Stimulated activated CD4-positive, alpha-beta T cell treated with anti-CD3 and anti-CD28 coated beads, Interleukin-1b, Interleukin-23, amount 100 ng/mL, for 48 hours (primary cell): ENCODE data around the gene DZIP1.
A peak's percentile ranks its signal among the peaks of the same experiment; 100 is the strongest.
"Not testable (repeated sequence)": the region's sequence is repeated elsewhere in the genome, so short reads cannot be mapped to it uniquely, and the experiment has no call there.

Source experiments
- DNase-seq: peaks from one replicate; pipeline ENCODE4 v3.0.0-alpha.2; 2020

Gene DZIP1, protein sequence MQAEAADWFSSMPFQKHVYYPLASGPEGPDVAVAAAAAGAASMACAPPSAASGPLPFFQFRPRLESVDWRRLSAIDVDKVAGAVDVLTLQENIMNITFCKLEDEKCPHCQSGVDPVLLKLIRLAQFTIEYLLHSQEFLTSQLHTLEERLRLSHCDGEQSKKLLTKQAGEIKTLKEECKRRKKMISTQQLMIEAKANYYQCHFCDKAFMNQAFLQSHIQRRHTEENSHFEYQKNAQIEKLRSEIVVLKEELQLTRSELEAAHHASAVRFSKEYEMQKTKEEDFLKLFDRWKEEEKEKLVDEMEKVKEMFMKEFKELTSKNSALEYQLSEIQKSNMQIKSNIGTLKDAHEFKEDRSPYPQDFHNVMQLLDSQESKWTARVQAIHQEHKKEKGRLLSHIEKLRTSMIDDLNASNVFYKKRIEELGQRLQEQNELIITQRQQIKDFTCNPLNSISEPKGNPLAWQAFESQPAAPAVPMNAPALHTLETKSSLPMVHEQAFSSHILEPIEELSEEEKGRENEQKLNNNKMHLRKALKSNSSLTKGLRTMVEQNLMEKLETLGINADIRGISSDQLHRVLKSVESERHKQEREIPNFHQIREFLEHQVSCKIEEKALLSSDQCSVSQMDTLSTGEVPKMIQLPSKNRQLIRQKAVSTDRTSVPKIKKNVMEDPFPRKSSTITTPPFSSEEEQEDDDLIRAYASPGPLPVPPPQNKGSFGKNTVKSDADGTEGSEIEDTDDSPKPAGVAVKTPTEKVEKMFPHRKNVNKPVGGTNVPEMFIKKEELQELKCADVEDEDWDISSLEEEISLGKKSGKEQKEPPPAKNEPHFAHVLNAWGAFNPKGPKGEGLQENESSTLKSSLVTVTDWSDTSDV

DNA sequence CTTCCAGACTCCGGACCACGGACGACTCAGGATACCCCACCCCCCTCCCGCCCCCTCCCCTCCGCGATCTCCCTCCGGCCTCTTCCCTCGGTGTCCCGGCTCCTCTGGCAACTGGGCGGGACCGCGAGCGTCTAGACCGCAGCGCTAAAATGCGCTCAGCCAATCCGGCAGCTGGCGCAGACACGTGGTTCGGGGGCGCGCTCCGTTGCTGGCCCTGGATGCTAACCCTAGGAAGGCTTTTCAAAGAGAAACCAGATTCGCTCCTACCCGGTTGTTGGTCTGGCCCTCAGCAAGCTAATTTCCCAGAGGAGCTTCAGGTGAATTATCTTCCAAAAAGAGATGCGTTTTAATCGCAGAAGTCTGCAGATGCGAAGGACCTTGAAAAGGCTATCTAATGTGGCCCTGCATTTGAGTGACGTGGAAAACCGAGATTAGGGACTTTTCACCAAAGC, at the start of gene DZIP1:
Gene DZIP1 (minus strand): TSS at position 106 of the 452 bp plus-strand sequence. CDS start 2,677 bp downstream, outside the sequence.
- no peak for DNase-seq

DNA sequence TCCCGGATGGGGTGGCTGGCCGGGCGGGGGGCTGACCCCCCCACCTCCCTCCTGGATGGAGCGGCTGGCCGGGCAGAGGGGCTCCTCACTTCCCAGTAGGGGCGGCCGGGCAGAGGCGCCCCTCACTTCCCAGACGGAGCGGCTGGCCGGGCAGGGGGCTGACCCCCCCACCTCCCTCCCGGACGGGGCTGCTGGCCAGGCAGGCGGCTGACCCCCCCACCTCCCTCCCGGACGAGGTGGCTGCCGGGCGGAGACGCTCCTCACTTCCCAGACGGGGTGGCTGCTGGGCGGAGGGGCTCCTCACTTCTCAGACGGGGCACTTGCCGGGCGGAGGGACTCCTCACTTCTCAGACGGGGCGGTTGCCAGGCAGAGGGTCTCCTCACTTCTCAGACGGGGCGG, 46.5 kb upstream of the DZIP1 start:
- not testable (repeated sequence) for DNase-seq

DNA sequence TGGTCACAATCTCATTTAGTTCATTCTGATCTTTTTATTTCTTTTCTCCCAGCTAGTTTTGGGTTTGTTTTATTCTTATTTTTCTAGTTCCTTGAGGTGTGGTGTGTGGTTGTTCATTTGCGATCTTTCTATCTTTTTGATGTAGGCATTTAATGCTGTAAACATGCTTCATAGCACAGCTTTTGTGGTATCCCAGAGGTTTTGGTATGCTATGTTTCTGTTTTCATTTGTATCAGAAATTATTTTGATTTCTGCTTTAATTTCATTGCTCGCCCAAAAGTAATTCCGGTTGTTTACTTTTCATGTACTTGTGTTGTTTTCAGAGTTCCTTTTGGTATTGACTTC, 45.0 kb upstream of the DZIP1 start:
- no peak for DNase-seq

DNA sequence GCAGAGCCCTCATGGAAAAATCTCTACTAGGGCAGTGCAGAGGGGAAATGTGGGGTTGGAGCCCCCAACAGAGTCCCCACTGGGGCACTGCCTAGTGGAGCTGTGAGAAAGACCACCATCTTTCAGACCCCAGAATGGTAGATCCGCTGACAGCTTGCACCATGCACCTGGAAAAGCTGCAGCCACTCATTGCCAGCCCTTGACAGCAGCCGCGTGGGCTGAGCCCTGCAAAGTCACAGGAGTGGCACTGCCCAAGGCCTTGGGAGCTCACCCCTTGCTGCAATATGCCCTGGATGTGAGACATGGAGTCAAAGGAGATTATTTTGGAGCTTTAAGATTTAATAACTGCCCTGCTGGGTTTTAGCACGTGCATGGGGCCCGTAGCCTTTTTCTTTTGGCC, 40.5 kb upstream of the DZIP1 start:
- not testable (repeated sequence) for DNase-seq

DNA sequence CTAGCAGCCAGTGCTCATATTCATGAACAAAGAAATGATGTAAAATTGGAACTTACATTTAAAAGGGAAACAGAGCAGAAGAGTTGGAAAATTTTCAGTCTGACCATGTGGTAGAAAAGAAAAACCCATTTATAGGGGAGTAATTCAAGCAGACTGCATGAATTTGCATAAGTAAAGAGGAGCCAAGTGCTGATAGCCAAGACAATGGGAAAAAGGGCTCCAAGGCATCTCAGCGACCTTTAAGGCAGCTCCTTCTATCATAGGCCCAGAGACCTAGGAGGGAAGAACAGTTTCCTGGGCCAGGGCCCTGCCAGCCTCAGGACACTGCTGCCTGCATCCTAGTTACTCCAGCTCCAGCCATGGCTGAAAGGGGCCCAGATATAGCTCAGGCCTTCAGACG, 39.9 kb upstream of the DZIP1 start:
- no peak for DNase-seq

DNA sequence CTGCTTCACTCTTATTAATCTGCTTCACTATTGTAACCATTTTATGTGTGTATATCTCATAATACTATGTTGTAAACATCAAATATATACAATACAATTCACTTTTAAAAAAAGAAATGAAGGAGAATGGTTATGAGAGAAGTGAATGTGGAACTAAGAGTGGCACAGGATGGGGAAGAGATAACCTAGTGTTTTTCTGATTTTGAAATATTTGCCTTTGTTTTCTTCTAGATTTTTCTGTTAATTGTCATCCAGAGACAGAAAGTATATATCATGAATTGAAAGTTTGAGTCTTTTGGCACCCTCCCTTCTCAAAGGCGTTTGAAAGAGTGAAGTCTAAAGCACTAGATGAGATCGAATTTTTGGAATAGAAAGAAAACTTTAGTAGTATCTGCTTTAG, 35.2 kb upstream of the DZIP1 start:
- no peak for DNase-seq

DNA sequence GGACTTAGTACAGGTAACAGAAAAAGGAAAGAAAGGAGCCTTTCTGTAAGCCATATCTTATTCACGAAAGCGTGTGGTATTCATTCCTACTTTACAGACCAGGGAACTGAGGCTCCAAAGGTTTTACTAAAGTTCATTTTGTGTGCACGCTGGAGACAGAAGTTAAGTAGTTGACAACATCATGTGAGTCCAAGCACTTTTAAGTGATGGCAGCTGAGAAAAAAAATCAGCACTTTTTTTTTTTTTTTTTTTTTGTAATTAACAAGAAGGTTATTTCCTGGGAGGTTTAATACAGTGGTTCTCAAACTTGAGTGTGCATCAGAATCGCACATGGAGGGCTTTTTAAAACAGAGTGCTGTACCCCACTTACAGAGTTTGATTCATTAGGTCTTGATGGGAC, 34.5 kb upstream of the DZIP1 start:
- DNase-seq = no peak

DNA sequence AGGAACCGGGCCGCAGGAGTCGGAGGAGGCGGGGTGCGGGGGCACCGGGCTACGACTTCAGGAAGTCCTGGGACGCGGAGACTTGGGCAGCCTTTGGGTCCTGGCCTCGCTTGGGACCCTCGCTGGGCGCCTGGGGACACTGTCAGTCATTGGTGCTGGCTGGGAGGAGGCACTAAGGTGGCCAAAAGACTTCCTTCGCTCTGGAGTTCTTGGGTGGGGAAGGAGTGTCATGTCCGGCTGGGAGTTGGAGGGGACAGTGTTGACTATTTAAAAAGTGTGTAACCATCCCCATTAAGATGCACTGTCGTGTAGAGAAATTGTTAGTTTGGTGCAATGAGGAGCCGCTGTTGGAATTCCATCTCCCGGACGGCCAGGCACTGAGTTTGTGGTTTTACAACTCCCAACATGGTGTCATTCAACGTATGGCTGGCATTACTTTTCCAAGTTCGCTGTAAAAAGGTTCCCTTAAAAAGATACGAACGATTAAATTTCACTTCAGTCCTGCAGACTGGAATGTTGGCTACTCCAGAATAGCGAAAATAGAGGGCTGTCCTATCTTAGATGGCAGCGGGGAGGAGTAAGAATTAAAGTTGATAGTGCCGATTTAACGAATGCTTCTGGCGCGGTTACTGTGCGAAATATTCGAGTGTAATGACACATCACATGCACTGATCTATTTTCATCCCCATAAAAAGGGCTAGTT, 33.2 kb upstream of the DZIP1 start:
- no peak for DNase-seq

DNA sequence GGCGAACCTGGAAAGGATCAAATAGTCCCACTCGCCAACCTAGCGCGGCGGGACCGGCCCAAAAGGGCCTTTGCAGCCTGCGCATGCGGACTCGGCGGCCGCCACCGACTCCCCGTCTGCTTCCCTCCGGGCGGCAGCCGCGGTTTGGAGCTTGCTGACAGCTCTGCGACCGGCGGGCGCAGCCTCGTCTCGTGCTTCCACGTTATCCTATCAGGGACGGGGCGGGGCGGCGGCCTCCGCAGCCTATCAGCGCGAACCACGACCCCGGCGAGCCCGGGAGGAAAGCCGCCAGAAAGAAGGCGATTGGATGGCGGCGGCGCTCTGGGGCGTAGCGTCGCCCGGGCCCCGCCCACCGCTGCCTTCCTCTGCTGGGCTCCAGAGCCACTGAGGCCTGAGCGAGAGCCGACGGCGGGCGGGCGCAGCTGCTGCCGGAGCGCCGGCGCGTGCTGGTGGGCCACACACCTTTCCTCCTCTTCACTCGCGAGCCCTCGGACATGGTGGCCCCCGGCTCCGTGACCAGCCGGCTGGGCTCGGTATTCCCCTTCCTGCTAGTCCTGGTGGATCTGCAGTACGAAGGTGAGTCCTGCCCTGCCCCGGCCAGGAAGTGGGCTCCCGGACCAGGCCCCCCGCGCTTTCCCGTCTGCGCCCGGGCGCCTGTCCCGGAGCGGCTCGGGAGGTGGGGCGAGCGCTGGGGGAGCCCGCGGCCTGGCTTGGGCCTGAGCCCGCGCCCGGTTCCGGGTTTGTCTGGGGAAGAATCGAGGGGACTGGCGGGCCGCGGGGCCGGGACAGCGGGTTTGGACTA, 32.5 kb upstream of the DZIP1 start, which contains the start of gene DNAJC3:
Gene DNAJC3 (plus strand): TSS at position 378 of the 802 bp plus-strand sequence. CDS start 117 bp downstream, at position 495.
- DNase-seq = peak; percentile 98

DNA sequence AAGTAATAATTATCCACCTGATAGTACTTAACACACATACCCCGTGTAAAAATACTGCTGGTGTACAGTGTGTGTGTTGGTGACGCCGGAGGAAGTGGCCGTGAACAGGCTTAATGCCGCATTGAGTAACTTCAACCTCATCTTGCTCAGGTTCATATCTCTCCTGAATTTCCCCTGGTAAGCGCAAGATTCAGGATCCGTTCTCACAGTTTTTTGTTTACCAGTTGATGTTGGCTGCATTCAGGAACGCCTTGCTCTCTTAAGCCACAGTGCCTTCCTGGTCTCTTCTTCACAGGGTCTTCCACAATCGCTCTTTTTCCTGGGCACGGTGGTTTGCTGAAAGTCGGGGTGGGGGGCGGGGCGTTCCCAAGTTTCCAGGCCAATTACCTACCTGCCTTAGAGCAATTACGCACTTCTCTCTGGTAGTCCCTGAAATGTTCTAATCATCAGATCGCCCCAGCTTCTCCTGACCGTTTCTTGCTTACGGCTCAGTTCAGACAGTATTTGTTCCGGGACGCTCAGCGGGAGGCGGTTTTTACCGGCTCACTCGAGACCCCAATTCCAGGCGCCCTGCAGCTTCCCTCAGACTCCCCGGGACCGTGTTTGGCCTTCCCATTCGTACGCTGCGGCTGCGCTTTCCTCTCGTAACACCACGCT, 31.7 kb upstream of the DZIP1 start:
- peak; percentile 5 for DNase-seq

DNA sequence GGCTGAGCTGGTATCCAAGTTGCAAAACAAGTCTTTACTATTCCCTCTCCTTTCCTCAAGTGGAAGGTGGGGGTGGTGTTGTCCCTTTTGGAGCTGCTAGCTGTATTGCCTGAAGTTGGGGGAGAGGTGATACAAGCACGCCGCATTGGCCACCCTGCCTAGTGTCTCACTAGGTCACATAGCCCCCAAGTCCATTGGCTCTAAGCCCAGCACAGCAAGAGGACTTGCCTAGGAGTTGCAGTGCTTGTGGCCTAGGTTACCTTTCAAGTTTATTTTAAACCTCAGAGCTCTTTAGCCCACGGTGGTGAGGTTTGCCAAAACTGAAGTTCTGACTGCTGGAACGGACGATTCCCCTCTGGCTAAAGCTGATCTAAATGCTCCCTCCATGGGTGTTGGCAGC, 27.1 kb upstream of the DZIP1 start:
- DNase-seq = no peak

DNA sequence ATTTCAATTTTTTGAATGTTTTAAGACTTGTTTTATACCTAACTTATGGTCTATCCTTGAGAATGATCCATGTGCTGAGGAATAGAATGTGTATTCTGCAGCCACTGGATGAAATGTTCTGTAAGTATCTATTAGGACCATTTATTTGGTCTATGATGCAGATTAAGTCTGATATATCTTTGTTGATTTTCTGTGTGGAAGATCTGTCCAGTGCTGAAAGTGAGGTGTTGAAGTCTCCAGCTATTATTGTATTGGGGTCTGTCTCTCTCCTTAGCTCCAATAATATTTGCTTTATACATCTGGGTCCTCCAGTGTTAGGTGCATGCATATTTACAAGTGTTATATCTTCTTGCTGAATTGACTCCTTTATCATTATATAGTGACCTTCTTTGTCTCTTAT, 22.7 kb upstream of the DZIP1 start:
- not testable (repeated sequence) for DNase-seq

DNA sequence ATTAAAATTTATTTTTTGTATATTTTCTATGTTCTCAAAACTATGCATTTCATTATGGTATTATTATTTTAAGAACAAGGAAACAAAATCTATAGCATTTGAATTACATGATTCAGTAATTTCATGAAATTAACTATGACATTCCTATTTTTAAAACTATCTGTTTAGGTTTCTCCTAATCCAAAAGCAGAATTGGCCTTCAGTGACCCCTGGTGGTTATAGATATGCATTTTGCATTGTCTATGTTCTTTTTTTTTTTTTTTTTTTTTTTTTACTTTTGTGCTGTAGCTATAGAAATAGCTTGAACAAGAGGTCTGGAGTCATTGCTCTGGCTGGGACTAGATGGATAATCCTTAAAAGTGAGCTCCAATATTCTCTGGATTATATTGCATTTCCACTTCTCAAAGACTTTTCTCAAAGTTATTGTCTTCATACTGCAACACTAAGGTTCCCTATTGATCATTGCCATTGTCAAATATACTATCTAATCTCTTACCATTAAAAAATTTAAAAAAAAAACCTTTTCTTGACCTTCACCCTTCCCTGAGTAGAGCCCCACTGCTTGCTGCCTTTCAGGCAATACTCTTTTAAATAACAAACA, 16.6 kb upstream of the DZIP1 start:
- DNase-seq = no peak

DNA sequence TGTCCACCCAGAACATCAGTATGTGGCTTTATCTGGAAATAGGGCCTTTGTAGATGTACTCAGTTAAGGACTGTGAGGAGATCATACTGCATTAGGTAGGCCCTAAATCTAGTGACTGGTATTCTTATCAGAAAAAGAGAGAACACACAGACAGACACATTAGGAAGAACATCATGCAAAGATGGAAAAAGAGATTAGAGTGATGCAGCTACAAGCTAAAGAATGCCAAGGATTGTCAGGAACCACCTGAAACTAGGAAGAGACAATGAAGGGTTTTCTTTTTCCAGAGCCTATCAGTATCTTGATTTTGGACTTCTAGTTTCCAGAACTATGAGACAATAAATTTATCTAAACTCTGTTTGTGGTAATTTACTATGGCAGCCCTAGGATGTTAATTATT, 15.0 kb upstream of the DZIP1 start:
- DNase-seq = no peak

DNA sequence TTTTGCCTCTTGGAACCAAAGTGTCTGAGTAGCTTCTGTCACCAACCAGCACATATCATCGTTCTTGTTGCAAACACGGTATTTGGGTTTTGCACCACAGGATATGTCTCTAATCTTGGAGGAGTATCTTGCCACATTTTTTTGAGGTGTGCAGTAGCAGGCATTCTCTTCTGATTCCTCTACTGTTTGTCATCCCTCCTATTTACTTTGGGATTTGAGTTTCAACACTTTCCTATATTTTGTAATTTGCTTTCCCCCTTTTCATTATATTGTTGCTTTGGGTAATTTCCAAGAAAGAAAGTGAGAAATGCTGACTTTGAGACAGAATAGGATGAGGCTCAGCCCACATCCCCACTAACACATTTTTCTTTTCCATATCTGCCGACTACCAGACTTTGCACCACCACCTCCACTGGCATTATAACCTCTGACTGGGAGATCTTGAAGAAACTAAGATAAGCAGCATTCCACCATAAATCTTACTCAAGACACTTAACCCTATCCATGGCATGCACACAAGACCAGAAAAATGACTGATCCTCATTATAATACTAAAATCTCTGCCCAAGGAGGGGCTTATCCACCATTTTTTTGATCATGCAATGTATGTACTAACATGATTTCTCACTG, 12.0 kb upstream of the DZIP1 start:
- no peak for DNase-seq

DNA sequence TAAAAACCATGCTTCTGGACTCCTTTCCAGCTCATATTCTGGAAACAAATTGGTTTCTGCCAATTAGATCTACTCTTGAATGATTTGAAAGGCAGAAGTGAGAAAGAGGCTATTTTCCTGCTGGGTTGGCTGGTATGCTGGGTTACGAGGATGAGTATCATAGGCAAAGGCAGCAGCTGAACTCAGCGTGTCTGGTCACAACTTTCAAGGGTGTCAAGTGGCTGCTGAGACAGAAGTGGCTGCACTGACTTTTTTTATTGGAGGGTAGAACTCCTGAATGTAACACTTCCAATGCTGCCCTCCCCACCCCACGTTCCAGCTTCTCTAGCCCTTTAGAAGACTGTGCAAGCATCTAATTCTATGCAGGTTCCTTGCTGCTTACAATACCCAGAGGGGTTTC, 8.3 kb upstream of the DZIP1 start:
- no peak for DNase-seq

DNA sequence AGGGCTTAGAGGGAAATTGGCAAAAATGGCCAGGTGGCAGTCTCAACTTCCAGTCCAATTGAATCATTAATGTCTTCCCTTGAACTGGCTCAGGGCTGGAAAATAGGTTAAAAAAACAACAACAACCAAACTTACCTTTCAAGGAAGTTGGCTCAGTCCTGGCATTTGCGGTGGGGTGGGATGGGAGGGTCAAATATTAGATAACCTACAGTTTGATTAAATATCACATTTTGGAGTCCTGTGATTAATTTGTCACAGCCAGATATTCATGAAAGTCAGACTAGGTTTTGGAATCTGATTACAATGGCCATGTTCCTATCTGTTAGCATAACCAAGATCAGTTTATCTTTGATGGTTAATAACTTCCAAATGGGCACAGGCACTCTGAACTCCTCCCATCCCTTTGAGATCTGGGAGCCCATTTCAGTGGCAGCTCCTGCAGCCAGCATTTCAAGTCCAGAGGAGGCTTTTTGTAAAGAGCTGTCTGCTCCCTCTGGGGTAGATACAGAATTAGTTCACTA, 7.8 kb upstream of the DZIP1 start:
- no peak for DNase-seq

DNA sequence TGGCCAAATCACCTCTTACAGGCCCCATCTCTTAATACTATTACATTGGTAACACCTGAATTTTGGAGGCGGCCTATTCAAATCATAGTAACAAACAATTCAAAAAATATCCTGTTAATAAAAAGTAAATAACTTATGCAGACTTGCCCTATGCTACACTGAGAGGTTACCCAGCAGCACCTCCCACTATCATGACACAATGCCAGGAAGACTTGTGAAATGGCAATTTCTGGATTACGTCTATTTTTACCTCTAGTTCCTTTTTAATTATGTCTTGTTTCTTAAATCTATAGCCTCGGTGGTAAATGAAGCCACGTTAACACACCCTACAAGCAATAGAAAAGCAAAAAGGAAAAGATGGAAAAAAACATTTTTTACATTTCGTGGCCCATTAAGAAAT, 6.2 kb upstream of the DZIP1 start:
- DNase-seq = no peak

DNA sequence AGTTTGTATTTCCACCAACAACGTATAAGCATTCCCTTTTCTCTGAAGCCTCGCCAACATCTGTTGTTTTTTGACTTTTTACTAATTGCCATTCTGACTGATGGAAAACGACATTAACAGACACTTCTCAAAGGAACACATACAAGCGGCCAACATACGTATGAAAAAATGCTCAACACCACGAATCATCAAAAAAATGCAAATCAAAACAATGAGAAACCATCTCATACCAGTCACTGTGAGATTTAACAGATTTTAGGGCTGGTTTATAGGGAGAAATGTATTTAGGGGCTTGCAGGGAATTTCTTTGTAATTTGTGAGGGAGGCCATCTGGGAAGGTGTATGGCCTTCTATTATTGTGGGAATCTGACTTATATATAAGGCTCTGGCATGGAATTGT, 2.8 kb upstream of the DZIP1 start:
- DNase-seq = no peak

DNA sequence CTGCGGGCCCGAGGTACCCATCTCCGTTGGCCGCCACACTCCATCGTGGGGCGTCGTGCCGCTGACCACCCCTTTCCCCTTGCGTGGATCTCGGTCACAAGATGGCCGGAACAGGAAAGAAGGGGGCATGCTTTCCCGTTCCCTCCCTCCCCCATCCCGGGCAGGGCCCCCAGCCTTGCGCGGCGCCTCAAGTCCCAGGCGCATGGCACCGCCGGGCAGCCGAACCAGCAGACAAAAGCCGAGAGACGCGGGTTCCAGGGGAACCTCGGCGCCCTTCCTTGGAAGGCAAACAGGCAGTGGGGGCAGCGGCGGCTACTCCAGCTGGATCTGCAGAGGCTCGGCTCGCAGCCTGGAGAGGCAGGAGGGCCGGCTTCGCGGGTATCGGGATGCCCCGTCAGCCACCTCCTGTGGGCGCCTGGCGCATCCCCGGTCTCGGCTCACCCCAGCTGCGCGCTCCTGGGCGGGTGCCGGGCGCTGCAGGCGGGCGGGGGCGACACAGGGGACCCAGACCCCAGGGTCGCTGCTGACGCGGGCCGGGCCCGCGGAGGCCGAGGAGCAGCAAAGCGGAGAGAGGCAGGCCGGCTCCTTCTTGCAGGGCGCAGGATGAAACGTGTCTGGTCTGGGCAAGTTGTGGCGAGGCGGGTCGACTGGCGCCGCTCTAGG, 439 bp downstream of the DZIP1 start:
- no peak for DNase-seq
